HepG2 (cell line): ENCODE results near the gene TSPAN15.

Experiments used
- FOXM1 ChIP-seq: sonication (generic); formaldehyde crosslinking; IDR thresholded peaks from 2 replicates; pipeline ENCODE4 v1.5.0; 2020; ENCODE audit warnings: missing genetic modification reagents
- IRX3 ChIP-seq: sonication (generic); formaldehyde crosslinking; IDR thresholded peaks from 2 replicates; pipeline ENCODE4 v1.8.1; 2023; ENCODE audit warnings: mild to moderate bottlenecking, low read depth, missing genetic modification reagents, borderline replicate concordance
- POLR2AphosphoS5 ChIP-seq: IDR thresholded peaks from 2 replicates; pipeline ENCODE4 v1.6.1; 2012; ENCODE audit warnings: low read depth, low read length
- RFX5 ChIP-seq: IDR thresholded peaks from 2 replicates; pipeline ENCODE4 v1.6.1; 2011; ENCODE audit warnings: low read depth, low read length, improper control_type of control experiment
- SIN3B ChIP-seq: fragments of 150-350 bp; IDR thresholded peaks from 2 replicates; pipeline ENCODE4 v1.6.1; 2014; ENCODE audit warnings: low read length
- TBL1XR1 ChIP-seq: fragments of 150-350 bp; IDR thresholded peaks from 2 replicates; pipeline ENCODE4 v1.6.1; 2014; ENCODE audit warnings: borderline replicate concordance, low read length; ENCODE audit not compliant: partially characterized antibody
- U2AF2 ChIP-seq: fragments of 200-400 bp; formaldehyde crosslinking; IDR thresholded peaks from 2 replicates; pipeline ENCODE4 v1.6.1; 2017; ENCODE audit warnings: low read depth, mild to moderate bottlenecking, low read length
- ZNF367 ChIP-seq: sonication (generic); formaldehyde crosslinking; IDR thresholded peaks from 2 replicates; pipeline ENCODE4 v1.4.0; 2020; ENCODE audit warnings: missing genetic modification reagents, borderline replicate concordance
- ZNF382 ChIP-seq: sonication (generic); formaldehyde crosslinking; IDR thresholded peaks from 2 replicates; pipeline ENCODE4 v1.5.0; 2020; ENCODE audit warnings: missing genetic modification reagents, mild to moderate bottlenecking, borderline replicate concordance
- TF ChIP-seq, protein P1 (sequence below): sonication (generic); formaldehyde crosslinking; IDR thresholded peaks from 2 replicates; pipeline ENCODE4 v1.5.0; 2020; ENCODE audit warnings: mild to moderate bottlenecking, missing genetic modification reagents
- TF ChIP-seq, protein P2 (sequence below): IDR thresholded peaks from 2 replicates; pipeline ENCODE4 v1.6.1; 2012; ENCODE audit warnings: inconsistent platforms
- TF ChIP-seq, protein P3 (sequence below): sonication (generic); formaldehyde crosslinking; IDR thresholded peaks from 2 replicates; pipeline ENCODE4 v1.8.1; 2023; ENCODE audit warnings: mild to moderate bottlenecking, inconsistent platforms, moderate library complexity, missing genetic modification reagents, borderline replicate concordance

DNA sequence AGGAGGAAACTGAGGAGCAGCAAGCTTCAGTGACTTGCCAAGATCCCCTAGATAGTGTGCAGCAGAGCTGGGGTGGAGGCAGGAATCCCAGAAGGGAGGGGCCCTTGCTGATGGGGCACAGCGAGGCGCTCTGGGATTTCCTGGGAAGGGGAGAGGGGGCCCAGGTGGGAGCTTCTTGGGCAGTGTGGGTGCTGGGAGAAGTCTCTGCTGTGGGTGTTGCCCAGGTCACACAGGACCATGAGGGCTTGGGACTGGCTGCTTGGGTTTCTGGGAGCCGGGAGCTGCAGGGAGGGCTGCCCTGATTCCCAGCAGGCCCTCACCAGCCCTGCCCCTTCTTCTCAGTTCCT, 55.2 kb downstream of the TSPAN15 start:
- TF ChIP-seq IRX3 (CRISPR knock-in tag) = no peak
- no peak for TF ChIP-seq POLR2AphosphoS5
- TF ChIP-seq, protein P1, sequence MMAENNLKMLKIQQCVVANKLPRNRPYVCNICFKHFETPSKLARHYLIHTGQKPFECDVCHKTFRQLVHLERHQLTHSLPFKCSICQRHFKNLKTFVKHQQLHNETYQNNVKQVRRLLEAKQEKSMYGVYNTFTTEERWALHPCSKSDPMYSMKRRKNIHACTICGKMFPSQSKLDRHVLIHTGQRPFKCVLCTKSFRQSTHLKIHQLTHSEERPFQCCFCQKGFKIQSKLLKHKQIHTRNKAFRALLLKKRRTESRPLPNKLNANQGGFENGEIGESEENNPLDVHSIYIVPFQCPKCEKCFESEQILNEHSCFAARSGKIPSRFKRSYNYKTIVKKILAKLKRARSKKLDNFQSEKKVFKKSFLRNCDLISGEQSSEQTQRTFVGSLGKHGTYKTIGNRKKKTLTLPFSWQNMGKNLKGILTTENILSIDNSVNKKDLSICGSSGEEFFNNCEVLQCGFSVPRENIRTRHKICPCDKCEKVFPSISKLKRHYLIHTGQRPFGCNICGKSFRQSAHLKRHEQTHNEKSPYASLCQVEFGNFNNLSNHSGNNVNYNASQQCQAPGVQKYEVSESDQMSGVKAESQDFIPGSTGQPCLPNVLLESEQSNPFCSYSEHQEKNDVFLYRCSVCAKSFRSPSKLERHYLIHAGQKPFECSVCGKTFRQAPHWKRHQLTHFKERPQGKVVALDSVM (CRISPR knock-in tag) = no peak
- TF ChIP-seq TBL1XR1 = no peak
- no peak for TF ChIP-seq ZNF382 (CRISPR knock-in tag)
- TF ChIP-seq RFX5 = no peak
- TF ChIP-seq, protein P2, sequence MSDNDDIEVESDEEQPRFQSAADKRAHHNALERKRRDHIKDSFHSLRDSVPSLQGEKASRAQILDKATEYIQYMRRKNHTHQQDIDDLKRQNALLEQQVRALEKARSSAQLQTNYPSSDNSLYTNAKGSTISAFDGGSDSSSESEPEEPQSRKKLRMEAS = no peak
- TF ChIP-seq, protein P3, sequence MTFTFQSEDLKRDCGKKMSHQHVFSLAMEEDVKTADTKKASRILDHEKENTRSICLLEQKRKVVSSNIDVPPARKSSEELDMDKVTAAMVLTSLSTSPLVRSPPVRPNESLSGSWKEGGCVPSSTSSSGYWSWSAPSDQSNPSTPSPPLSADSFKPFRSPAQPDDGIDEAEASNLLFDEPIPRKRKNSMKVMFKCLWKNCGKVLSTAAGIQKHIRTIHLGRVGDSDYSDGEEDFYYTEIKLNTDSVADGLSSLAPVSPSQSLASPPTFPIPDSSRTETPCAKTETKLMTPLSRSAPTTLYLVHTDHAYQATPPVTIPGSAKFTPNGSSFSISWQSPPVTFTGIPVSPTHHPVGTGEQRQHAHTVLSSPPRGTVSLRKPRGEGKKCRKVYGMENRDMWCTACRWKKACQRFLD = no peak
- no peak for TF ChIP-seq U2AF2
- no peak for TF ChIP-seq SIN3B
- TF ChIP-seq FOXM1 = no peak
- no peak for TF ChIP-seq ZNF367 (CRISPR knock-in tag)
